Skeletal muscle cell (primary cell): ENCODE measurements around the gene MDM4.
A peak's percentile ranks its signal among the peaks of the same experiment; 100 is the strongest.

ENCODE experiments used
- DNase-seq: peaks from one replicate; pipeline ENCODE4 v3.0.0-alpha.2; 2010; ENCODE audit warnings: low read depth
- H3K4me3 ChIP-seq: 2 replicates; pipeline ENCODE4 v1.5.1; 2011; ENCODE audit warnings: low read depth, mild to moderate bottlenecking, control low read depth, low read length, moderate library complexity

Gene MDM4, protein sequence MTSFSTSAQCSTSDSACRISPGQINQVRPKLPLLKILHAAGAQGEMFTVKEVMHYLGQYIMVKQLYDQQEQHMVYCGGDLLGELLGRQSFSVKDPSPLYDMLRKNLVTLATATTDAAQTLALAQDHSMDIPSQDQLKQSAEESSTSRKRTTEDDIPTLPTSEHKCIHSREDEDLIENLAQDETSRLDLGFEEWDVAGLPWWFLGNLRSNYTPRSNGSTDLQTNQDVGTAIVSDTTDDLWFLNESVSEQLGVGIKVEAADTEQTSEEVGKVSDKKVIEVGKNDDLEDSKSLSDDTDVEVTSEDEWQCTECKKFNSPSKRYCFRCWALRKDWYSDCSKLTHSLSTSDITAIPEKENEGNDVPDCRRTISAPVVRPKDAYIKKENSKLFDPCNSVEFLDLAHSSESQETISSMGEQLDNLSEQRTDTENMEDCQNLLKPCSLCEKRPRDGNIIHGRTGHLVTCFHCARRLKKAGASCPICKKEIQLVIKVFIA

DNA sequence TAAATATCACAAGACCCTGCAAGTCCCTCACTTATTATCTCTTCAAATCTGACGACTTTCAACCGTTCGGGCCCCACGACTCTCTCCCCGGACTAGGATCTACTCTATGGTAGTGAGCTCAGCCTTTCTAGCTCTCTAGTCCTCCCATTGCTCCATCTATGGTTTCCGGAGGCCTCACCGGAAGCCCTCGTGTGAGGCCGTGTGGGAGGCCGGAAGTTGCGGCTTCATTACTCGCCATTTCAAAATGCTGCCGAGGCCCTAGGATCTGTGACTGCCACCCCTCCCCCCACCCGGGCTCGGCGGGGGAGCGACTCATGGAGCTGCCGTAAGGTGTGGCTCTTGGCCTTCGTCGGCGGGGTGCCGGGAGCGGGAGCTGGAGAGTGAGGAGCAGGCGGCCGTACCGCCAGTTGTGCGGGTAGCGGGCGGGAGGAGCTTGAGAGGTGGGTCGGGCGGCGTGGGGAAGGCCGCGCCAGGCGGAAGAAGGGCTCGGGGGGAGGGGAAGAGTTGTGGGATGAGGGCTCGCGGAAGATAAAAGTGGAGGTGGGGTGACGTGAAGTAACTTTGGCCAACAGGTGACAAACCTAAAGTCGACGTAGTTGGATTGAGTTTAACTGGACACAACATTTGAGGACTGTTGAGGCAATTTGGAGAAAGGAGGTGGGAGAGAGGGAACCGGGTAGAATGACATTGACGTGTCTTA is at the start of gene MDM4:
Gene MDM4, plus strand, starts transcription at position 227 of the 700 bp plus-strand sequence. CDS start 9,113 bp downstream, outside the sequence.
- peak within 1 kb of the TSS; percentile 87 for H3K4me3 ChIP-seq
- peak; percentile 89 for DNase-seq

DNA sequence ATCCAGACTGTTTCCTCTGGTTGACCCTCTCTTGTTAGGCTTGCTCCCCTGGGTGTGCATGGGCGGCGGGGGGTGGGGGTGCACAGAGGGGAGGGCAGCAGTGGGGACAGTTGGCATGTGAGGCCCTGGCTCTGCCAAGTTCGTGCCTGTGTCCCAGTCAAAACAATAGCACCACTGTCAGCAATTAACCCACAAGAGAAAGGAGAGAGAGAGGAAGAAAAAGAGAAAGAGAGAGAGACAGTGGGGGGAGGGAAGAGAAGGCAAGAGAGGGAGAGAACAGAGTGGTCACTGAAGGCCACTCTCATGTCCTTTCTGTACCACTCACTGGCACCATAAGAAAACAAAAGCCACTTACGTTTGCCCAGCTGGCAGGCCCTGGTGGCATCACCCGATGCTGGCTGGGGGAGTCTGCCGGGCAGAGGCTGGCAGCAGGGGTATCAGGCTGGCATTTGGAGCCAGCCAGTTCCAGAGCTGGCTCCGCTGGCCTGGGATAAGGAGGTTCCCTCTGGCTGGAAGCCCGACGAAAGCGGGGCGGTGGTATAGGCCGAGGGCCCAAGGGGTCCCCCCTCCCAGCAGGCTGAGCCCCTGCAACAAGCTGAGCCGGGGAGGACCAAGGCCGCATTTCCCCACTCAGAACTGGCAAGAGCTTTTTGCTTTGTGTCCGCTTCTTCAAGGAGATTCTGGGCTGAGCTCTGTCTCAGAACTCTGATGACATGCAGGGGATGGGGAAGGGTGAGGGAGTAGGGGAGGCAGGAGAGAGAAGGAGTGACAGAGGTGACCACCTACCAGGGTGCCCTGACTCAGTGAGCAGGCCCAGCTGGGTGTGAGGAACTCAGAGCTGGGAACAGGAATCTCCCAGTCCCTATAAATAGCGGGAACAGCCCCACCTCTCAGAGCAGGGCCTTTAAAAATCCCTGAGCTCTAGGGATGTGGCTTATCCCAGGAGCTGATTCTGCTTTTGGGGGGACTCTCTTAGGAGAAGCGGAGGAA is 49.5 kb upstream of the MDM4 start:
- no peak for DNase-seq
- no peak overlapping the region for H3K4me3 ChIP-seq

DNA sequence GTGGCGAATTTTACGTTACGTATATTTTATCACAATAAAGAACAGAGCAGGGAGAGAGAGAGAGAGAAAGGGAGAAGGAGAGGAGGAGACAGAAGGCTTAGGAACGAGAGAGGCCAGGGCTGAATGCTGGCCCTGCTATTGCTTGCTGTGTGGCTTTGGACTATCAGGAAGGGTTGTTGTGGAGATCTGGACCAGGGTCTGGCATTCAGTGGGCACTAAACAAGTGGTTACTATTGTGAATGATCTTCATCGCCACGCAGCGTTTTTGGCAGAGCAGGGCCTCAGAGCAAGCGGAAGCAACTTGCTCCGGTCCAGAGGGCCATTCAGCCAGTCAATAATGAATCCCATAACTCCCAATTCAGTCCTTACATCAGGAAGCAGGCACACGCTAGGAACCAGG is 48.0 kb upstream of the MDM4 start:
- DNase-seq = no peak
- no peak overlapping the region for H3K4me3 ChIP-seq

DNA sequence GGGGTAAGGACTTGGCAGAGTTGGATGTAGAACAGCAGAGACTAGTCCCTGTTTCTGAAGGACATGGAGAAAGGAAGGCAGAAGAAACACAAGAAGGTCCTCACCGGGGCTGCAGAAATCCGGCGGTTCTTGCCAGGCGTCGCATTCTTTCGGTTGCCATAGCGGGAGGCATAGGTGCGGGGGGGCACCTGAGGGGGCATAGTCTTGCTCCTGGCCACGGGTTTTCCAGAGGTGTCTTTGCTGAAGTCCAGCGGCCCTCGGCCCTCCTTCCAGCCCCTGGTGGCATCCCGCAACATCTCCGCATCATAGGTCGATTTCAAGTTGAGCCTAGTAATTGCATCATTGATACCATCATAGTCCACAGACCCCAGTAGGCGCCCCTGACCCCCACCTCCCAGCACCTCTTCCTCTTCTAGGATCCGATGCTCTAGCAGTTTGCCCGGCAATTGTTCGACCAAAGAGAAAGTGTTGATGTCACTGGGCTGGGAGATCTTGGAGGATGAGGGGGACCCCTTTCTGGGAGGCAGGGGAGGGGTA is 47.4 kb upstream of the MDM4 start:
- DNase-seq = no peak
- no peak overlapping the region for H3K4me3 ChIP-seq

DNA sequence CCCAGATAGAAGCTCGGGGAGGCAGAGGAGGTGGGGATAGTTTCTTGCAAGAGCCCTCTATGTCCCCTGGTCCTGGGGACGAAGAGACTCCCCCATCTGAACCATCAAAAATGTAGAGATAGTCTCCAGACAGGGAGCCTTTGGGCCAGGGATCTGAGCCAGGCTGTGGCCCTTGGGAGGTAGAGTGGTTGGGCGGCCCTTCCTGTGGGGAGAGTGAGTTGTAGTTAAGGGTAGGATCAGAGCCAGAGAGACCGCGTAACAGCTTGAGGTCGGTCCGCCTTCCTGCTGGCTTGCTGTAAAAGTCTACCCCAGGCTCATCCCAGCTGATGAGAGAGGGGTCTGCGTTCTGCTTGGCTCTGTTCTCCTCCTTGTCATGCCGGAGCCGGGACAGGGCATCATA is 46.9 kb upstream of the MDM4 start:
- DNase-seq = no peak
- no peak overlapping the region for H3K4me3 ChIP-seq

DNA sequence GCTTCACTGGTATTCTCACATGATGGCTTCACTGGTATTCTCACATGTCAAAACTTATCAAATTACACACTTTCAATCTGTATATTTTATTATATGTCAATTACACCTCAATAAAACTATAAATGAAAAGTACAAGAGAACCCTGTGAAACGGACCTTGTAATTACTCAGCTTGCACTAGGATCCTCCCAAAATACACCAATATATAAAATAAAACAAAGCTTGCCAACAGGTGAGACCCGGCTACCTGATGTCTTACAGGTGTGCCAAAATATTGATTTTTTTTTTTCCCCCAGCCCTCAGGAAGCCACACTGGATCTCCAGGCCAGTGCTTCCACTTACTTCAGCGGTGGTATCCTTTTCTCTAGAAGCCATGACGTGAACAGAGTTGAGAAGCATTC is 44.5 kb upstream of the MDM4 start:
- H3K4me3 ChIP-seq = no peak overlapping the region
- no peak for DNase-seq

DNA sequence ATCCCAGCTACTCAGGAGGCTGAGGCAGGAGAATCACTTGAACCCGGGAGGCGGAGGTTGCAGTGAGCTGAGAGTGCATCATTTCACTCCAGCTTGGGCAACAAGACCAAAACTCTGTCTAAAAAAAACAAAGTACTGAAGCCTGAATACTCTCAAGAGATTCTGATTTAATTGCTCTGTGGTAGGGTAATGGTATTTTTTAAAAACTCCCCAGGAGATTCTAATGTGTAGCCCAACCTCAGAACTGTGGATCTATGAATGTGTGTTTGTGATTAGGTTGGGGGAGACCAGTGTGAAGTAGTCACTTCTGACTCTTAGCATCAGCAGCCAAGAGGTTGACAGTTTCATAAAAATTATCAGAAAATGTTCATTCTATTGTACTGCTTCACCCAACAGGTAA is 43.5 kb upstream of the MDM4 start:
- no peak for DNase-seq
- H3K4me3 ChIP-seq = no peak overlapping the region

DNA sequence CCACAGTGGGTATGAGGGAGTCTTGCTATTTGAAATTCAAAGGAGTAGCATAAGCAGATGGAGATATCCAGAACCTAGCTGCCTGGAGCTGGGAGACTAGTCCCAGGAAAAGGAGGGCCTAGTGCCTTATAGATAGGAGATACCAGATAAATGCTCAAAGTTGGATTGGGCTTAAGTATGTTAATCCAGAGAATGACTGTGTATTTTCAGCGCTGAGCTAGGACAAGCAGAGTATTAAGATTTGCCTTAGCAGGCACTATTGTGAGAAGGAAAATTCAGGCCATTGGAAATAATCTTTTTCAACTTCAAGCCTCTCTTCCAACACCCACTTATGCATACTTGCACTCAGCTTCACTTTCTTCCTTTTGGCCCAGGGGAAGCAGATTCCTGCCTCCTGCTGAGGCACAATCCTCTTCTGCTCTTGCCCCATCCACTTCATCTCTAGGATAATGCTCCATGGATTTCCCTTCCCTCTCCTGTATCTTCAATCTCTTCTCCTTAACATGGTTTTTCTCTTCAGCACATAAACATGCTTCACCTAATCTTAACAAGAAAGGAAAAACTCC is 42.7 kb upstream of the MDM4 start:
- DNase-seq = no peak
- no peak overlapping the region for H3K4me3 ChIP-seq

DNA sequence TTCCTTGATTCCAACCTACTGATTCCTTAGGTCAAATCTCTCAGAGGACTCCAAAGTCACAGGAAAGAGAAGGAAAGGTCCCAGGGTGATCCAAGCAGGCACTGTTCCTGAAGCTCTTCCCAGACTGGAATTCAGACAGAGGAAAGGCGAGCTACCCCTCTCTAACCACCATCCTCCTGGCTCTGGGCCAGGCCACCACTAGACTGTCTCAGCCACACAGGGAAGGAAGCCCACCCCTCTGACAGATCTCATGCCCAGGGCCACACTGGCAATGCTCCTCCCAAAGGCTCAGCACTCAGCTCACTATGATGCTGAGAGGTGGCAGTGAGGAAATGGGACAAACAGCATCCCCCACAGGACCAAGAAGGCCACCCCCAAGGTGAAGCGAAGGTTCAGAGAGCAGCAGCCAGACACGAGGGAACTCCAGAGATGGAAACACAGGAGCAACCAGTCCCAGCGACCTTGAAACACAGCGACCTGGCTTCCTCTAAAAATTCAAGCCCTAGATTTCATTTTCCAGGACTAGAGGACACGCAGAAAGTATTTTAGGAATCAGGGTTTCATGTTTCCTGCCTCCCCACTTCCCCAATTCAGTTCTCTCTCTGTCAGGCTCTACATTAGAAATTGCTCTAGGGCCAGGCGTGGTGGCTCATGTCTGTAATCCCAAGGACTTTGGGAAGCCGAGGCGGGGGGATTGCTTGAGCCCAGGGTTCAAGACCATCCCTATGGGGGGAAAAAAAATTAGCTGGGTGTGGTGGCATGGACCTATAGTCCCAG is 40.4 kb upstream of the MDM4 start:
- H3K4me3 ChIP-seq = no peak overlapping the region
- DNase-seq = no peak

DNA sequence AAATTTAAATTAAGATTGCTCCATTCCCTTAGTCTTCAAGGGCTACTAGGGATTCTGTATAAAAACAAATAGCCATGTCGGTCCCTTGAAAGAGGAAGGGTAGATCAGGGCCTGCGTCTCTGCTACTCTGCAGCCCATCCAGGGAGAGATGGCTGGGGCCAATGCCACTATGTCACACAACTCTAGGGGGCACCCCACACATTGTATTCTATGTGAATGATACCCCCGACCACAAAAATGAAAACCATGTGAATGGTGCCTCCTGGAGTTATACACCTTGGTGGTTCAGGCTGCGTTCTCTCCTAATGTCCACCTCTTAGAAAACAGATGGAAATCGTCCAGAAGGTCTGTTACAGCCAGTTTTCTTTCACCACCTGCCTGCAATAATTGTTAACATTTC is 39.6 kb upstream of the MDM4 start:
- DNase-seq = no peak
- no peak overlapping the region for H3K4me3 ChIP-seq

DNA sequence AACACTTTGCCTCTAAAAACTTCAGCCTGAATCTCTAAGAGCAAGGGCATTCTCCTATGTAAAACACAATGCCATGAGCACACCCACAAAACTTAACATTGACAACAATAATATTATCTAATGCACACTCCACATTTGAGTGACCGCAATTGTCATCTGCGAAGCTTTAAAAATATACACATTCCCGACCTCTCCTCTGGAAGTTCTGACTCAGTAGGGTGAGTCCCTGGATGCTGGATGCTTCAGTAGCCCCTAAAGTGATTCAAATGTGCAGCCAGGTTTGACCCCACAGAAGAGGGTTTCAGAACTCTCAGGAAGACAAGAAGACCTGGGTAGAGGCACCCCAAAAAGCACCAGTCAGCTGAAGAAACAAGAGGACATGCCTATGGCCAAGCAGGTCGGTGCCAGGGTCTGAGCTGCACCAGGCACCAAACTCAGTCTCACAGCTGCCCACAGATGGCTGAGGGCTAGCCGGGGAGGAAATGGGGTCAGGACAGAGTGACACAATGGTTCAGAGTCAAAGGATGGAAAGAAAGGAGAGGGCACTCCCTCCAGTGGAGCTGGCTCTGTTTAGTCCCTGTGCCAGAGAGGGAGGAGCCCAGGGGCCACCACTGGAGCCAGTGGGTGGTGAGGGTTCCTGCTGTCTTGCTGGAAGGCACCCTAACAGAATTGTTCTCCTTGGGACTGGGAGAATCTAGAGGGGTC is 39.0 kb upstream of the MDM4 start:
- no peak overlapping the region for H3K4me3 ChIP-seq
- DNase-seq = no peak

DNA sequence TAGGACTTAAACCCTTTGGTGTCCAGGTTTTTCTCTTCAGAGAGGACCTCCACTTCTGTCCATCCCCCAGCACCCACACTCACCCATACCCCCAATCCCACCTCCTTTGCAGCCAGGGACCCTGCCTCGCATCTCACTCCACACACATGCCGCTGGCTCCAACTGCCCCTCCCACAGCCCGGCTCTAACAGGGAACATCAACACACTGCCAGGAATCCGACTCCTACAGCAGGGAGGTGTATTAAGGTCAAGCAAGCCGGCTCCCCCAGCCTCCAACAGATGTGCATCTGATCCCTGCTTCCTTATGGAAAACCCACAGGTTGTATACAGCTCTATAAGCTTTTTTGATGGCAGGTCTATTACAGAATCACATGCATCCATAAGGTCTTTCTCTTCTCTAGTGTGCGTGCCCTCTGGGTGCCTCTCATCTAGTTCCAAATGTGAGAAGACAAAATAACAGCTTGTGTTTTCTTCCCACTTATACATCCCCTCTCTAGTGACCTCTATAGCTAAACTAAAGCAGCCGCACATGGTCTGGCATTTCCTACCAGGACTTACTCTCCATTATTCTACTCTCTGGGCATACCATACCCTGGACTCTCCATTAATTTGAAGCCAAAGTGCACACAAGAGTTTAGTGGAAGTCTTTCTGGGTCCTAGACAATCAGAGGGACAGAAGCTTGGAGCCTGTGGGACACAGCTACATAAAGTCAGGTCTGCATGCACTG is 37.9 kb upstream of the MDM4 start:
- DNase-seq = no peak
- no peak overlapping the region for H3K4me3 ChIP-seq

DNA sequence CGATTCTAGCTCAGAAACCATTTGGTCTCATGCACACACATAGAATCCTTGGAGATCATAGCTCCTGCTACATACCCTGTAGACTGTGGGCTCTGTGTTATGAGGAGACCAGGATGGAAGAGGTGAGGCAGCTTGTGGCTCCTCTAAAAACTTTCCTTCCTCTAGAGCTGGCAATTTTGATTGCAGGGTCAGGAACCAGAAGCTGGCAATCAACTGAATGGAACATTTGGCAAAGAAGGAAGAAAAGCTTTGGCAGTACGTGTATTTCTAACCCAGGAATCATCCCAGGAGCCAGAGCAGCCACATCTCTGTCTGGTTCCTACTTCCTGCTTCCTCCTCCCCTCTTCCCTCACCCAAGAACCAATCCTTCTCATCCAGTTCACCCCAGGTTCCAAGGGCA is 37.3 kb upstream of the MDM4 start:
- no peak for DNase-seq
- no peak overlapping the region for H3K4me3 ChIP-seq

DNA sequence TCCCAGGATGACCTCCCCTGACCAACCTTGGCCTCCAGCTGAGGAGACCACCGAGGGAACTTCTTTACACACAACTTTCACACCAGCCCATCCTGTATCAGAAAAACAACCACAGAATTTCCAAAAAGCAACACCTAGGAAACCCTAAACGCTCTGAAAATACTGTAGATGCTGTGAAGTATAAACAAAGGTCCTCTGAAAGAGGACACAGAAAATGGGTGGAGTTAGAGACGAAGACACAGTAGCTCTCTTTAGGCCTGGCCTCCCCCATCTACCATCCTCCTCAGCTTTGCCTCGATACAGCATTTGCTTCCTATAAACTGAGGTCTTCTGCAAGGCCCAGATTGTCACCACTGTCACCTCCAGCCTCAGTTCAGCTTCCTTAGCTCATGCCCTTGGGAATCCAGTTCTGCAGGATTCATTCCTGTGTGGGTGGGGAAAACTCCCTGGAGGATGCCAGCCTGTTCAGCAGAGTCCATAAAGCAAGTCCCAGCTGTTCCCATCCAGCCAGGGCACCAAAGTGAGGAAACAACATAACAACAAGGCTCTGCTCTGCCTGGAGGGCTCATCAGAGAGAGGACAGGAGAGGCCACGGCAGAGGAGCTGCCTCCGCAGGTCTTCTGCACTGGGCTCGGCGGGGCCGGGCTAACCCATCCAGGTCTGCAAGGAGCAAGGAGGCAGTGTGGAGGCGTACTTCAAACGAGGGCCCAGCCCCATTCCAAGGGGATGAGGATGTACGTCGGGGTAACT is 36.6 kb upstream of the MDM4 start:
- no peak for DNase-seq
- no peak overlapping the region for H3K4me3 ChIP-seq

DNA sequence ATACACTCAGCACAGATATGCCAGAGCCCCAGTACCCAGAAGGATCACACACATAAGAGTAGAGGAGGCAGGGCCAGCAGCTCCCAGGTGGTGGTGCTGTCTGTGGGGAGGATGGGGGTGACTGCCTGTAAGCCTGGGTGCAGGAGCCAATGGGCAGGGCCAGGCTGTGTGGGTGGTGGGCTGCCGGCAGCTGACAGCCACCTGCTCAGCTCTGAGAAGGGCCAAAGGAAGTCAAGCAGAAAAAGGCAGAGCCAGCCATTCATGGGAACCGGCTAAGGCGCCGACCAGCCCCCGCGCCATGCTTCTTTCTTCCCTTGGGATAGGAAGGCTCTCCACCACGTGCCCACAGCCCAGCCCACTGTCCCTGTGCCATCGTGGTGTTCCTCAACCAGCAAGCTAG is 35.7 kb upstream of the MDM4 start:
- H3K4me3 ChIP-seq = no peak overlapping the region
- DNase-seq = no peak

DNA sequence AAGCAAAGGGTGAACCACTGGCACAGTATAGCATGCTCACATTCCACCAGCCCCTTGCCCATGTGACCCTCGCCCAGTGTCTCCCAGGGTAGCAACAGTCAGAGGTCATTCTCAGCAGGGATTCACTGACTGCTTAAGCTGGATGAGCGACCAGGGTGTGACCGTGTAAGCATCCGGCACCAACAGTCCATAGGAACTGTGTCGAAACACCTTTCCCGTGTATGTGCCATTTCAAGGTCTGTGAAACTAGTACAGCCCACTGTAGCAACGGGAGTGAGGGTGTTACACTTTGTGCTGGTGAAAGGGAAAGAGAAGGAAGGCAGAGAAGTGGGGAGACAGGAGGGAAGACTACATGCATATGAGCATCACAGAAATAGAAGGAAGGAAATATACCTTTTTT is 32.4 kb upstream of the MDM4 start:
- no peak overlapping the region for H3K4me3 ChIP-seq

More for the DNA sequence above, 32.4 kb upstream of the MDM4 start:
- DNase-seq = no peak
